Astrocyte of the hippocampus (primary cell): ENCODE results near the gene ZNF496.
A peak's percentile ranks its signal among the peaks of the same experiment; 100 is the strongest.

Source experiments
- DNase-seq: peaks from one replicate; pipeline ENCODE4 v3.0.0; 2011; ENCODE audit warnings: low read depth, low spot score

ZNF496 gene

DNA sequence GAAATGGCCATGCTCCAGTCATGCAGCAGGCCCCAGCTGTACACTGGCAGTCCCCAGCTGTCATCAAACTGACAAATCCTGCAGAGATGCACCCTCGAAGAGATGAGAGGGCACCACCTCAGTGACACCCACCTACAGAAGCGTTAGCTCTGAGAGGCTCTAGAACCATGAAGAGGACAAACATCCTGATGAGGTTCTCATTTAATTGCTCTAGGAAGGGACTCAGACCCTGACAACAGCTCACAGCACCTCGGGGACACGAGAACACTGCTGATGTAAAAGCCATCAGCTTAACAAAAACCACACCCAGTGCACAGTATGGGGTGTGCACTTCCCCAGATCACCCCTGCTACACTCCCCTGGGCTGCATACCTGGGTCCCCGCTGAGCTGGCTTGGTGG lies 3.4 kb downstream of the ZNF496 start:
- no peak for DNase-seq

DNA sequence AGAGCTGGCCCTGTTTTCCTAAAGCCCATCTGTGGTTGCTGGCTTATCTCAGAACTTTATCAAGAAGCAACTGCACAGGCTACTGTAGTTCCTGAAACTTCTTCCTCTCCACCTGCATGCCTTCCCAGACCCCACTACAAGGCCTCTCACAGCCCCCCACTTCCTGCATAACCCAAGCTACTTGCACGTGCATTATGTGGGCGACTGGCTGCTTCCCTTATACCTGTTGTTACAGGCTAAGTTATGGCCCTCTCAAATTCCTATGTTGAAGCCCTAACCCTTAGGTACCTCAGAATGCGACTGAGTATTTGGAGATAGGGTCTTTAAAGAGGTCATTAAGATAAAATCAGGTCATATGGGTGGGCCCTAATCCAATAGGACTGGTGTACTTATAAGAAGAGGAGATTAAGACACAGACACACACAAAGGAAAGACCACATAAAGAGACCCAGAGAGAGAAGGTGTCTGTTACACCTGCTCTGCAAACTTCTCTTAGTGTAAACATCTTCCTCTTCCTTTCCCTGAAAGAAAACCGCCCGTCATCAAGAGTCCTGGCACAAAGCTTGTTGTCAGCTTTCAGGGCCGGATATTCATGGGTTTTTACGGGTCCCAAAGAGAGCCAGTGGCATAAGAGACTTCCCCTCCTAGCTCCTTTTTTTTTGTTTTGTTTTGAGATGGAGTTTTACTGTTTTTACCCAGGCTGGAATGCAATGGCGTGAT lies 5.1 kb downstream of the ZNF496 start:
- DNase-seq, result no peak

GRCh38 chr1:247324923-247325322 lies 6.7 kb downstream of the ZNF496 start:
- no peak for DNase-seq

- no peak for DNase-seq
These were observed 7.4 kb downstream of the ZNF496 start for GRCh38 chr1:247324204-247324787.

GRCh38 chr1:247322849-247323586 lies 8.6 kb downstream of the ZNF496 start:
- peak; percentile 9 for DNase-seq

DNA sequence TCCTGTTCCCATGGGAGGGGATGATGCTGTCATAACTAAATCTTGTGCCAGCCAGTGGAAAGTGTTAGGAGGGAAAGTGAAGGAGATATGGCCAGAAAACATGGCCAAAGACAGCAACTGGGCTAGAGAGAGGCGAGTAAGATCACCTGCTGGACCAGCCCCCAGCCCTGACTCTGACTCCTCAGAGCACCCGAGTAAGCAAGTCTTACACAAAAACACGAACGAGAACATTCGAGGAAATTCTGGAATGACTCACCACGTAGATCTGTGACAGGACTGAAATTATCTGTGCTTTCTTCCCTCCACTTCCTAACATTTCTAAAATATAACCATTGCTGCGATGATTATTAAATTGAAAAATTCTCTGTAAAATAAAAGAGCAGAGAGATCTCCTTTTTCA lies 9.2 kb downstream of the ZNF496 start:
- peak; percentile 24 for DNase-seq

- no peak for DNase-seq
These were observed 14.0 kb downstream of the ZNF496 start for GRCh38 chr1:247317702-247318101.

DNA sequence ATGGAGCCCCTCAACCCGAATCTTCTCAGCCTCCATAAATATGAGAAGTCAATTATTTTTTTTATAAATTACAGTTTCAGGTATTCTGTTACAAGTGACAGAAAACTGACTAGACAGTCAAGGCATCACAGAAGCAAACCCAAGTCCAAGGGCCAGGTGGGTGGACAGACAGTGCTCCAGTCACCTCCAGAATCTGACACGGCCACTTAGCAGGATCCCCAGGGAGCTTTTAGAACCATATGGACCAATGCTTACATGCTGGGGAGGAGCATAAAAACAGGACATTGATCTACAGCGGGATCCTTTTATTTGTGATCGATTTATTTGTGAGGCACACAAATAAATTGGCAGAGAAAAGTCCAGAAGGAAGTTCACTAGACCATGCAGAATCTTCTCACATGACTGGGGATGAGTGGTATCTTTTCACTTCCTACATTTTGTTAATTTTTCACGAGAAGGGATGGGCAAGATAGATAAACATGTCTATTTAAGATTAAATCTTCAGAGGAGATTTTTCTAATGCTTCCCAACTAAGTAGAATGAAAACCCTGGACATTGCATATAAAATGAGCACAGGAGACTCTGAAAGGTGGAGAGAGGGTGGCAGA lies 15.0 kb downstream of the ZNF496 start:
- no peak for DNase-seq

DNA sequence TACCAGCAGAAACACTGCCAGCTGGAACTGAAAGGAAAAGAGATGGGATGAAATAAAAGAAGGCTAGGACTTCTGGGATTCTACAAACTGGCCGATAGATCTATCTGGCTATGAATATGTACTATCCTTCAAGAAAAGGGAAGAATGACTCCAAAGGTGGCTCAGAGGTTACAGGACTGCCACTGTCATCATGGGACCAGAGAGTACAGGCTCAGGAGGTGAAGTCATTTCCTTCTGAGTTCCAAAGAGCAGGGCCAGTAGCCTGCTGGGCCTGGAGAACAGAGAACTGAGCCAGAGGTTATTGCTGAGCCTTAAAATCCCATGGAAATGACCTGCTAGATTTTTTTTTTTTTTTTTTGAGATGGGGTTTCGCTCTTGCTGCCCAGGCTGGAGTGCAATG lies 27.6 kb downstream of the ZNF496 start:
- DNase-seq, result no peak

- DNase-seq, result no peak
These were observed 28.5 kb downstream of the ZNF496 start for GRCh38 chr1:247303216-247303615.

DNA sequence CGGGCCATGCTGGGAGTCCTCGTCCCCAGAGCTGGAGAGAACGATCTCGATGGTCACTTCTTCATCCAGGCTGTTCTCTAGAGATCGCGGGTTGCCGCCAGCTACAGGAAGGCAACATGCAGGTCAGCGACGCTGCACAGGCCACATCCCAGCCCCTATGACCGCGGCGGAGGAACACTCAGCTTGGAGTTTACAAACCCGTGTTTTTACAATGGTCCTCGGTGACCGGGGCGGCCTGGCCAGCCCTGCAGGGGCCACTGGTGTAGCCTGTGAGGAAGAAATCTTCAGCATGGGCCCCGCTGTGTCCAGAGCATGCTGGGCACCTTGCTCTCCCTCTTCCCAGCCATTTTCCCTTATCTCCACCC lies 30.5 kb downstream of the ZNF496 start:
- no peak for DNase-seq

DNA sequence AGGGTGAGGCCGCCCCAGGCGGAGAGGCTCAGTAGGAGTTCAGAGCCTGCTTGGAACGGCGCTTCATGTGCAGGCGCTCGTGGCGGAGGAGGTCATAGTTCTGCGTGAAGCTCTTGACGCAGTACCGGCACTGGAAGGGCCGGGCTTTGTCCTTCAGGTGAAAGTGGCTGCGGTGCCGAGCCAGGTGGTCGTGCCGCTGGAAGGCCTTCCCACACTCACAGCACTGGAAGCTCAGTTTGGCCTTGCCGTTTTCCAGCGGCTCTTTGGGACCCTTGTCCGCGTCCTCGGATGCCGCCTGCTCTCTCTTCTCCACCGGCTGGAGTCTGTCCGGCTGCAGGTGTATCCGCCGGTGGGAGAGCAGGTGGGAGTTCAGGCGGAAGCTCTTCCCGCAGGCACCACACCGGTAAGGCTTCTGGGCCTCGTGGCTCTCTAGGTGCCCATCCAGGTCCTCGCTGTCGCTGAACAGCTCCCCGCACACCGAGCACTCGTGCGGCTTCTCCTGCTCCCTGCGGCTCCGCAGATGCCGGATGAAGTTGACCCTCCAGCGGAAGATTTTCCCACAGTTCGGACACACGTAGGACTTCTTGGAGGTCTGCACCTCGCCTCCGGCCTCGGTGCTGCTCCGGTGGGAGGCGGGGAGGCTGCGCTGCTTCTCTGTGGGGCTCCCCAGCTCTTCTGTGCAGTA lies 31.0 kb downstream of the ZNF496 start:
- DNase-seq, result no peak

- no peak for DNase-seq
These were observed 31.8 kb downstream of the ZNF496 start for GRCh38 chr1:247299723-247300381.

DNA sequence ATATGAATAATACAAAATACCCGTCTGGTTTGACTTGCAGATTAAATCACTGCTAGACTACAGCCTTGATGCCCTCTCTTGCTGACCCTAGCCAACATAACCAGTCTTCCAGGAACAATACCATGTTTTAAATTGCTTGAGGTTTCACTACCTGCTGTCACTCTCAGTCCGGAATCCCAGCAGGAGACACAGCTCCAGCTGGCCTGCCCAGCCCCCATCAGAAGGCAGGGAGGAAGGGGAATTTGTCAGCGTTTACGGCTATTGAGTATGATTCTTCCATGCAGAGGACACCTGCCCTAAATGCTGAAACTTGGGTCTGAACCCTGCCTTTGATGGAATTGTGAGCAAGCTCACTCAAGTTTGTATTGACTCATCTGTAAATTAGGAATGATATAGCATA lies 33.0 kb downstream of the ZNF496 start:
- DNase-seq, result no peak

- no peak for DNase-seq
These were observed 33.6 kb downstream of the ZNF496 start for GRCh38 chr1:247298124-247298481.

- no peak for DNase-seq
These were observed 34.2 kb downstream of the ZNF496 start for GRCh38 chr1:247297263-247298123.

DNA sequence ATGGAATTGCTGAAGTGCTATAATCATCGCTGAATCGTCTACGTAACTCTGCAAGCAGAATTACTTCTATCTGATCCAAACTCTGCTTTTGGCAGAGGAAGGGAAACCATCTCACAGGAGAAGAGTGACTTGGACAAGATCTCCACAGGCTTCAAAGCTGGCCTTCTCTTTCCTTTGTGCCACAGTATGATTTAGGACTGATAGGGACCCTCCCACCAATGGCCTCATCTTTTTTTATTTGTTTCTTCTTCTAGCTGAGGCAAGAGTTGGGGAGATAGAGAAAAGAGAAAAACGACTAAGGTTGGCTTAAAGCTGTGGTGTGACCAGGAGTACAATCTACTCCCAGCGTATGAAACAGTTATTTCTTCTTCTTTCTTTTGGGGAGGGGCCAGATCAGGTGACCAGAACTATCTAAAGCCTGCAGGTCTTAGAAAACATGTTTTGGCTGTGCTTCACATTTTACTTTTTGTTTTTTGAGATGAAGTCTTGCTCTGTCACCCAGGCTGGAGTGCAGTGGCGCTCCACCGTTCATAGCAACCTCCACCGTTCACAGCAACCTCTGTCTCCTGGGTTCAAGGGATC lies 35.0 kb downstream of the ZNF496 start:
- no peak for DNase-seq

DNA sequence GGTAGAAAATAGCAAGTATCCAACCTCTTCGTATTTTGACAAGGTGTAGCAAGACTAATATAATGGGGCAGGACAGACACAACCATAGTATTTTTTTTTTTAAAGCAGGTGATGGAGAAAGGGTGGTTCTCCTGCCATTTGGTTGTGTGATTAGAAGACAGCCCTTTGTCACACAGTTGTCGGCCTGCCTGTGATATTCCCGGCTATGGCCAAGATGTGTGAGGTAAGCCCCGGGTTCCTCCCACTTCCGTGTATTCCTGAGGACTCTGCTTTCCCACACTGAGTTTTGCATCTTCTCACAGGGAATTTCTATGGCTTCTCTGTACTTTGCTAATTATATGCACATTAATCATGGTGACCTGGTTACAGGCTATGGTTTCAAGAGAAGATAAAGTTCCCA lies 35.9 kb downstream of the ZNF496 start:
- no peak for DNase-seq

GRCh38 chr1:247295274-247295684 lies 36.4 kb downstream of the ZNF496 start:
- DNase-seq, result peak; percentile 52

DNA sequence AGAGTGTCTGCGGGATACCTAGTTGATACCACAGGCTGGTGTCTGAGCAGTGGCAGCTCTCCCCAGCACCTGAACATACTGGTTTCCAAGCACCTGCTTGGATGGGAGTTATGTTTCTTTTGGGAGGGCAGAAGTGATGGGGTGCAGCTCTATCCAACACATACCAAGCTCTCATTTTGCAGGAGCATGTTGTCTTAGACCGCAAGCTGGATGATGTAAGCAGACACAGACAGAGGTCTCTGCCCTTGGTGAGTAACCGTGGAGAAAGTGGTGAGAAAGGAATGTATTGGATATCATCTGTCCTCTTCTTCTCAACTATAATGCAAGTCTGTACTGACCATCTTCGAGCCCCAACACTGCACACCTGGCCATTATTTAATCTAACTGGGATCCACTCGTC lies 37.4 kb downstream of the ZNF496 start:
- peak; percentile 64 for DNase-seq
